ENCODE data around the gene COL6A2. TPM values are rescaled to one million over a fixed set of nuclear protein-coding genes. Genes with fewer than 3 reads are reported as not detected.

COL6A2 gene
- total RNA-seq, 1 donor from 2014 or later: 378 TPM

DNA sequence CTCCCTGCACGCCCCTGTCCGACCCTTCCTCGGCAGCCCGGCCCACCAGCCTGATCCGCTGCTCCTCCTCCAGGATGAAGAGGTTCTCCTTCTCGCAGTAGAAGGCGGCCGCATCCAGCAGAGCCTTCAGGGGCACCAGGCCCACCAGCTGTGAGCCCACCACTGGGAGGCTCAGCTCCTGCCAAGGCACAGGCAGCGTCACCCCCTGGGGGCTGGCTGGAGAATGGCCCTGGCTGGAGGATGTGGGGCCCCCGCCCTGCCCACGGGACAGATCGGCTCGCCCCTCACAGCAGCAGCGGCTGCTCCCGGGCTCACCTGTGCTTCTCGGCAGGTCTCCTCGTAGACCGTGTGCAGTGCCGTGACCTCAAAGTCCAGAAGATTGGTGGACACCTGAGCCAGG, 52.2 kb downstream of the COL6A2 start:
- Mint-ChIP-seq H3K27me3 (ENCODE audit: unreplicated experiment) (no peaks in the 10 kb centered on the region), H3K9me3 (ENCODE audit: unreplicated experiment) (no peaks in the 10 kb centered on the region), H3K27ac (ENCODE audit: unreplicated experiment) (no peak overlapping the region), H3K4me1 (ENCODE audit: unreplicated experiment) (no peaks in the 10 kb centered on the region), H3K36me3 (ENCODE audit: low read depth, unreplicated experiment) (peaks cover 5% of the 10 kb centered on the region), H3K4me3 (ENCODE audit: unreplicated experiment) (no peak overlapping the region)
- TF ChIP-seq, protein P1, sequence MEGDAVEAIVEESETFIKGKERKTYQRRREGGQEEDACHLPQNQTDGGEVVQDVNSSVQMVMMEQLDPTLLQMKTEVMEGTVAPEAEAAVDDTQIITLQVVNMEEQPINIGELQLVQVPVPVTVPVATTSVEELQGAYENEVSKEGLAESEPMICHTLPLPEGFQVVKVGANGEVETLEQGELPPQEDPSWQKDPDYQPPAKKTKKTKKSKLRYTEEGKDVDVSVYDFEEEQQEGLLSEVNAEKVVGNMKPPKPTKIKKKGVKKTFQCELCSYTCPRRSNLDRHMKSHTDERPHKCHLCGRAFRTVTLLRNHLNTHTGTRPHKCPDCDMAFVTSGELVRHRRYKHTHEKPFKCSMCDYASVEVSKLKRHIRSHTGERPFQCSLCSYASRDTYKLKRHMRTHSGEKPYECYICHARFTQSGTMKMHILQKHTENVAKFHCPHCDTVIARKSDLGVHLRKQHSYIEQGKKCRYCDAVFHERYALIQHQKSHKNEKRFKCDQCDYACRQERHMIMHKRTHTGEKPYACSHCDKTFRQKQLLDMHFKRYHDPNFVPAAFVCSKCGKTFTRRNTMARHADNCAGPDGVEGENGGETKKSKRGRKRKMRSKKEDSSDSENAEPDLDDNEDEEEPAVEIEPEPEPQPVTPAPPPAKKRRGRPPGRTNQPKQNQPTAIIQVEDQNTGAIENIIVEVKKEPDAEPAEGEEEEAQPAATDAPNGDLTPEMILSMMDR (IDR thresholded peaks at IDR 0.05; ENCODE audit: unreplicated experiment): no peak
- no peak for DNase-seq (ENCODE audit: low spot score)

GRCh38 chr21:46150491-46151121, 52.7 kb downstream of the COL6A2 start:
- no peaks in the 10 kb centered on the region for H3K4me1 Mint-ChIP-seq (ENCODE audit: unreplicated experiment)
- H3K9me3 Mint-ChIP-seq (ENCODE audit: unreplicated experiment): no peaks in the 10 kb centered on the region
- DNase-seq (ENCODE audit: low spot score): no peak
- H3K36me3 Mint-ChIP-seq (ENCODE audit: low read depth, unreplicated experiment): peaks cover 5% of the 10 kb centered on the region
- no peaks in the 10 kb centered on the region for H3K27me3 Mint-ChIP-seq (ENCODE audit: unreplicated experiment)
- TF ChIP-seq, protein P1 (IDR thresholded peaks at IDR 0.05; ENCODE audit: unreplicated experiment): no peak
- H3K27ac Mint-ChIP-seq (ENCODE audit: unreplicated experiment): no peak overlapping the region
- no peak overlapping the region for H3K4me3 Mint-ChIP-seq (ENCODE audit: unreplicated experiment)

DNA sequence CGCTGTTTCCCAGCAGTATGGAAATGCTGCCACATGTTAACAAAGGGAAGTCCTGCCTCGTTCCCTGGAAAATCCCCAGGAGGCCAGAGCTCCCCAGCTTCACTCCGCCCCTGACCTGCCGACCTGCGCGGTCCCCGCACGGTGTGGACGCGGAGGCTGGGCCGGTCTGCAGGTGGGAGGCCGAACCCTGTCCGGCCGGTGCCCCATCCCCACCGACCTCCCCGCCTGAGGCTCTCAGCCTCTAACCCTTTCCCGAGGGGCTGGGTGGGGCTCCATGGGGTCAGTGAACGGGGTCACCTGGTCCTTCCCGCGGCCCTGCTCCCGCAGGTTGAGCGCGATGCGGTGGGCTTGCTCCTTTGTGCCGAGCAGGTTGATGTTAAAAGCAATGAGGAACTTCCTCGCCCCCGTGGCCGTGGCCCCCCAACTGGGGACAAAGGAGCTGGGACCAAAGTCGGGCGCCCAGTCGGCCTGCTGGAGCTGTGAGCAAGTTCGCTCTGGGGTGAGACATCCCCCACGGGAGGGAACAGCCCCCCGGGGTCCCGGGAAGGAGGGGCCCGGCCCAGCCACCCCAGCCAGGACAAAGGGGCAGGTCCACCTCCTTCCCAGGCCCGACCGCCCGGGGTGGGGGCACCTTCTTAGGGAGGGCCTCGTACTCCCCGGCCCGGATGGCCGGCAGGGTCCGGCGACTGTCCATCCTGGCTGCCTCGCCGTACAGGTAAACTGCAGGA, 53.5 kb downstream of the COL6A2 start:
- TF ChIP-seq, protein P1 (IDR thresholded peaks at IDR 0.05; ENCODE audit: unreplicated experiment): no peak
- DNase-seq (ENCODE audit: low spot score): no peak
- Mint-ChIP-seq H3K4me1 (ENCODE audit: unreplicated experiment) (no peaks in the 10 kb centered on the region), H3K27ac (ENCODE audit: unreplicated experiment) (no peak overlapping the region), H3K36me3 (ENCODE audit: low read depth, unreplicated experiment) (peaks cover 9% of the 10 kb centered on the region), H3K4me3 (ENCODE audit: unreplicated experiment) (no peak overlapping the region), H3K27me3 (ENCODE audit: unreplicated experiment) (no peaks in the 10 kb centered on the region), H3K9me3 (ENCODE audit: unreplicated experiment) (no peaks in the 10 kb centered on the region)

DNA sequence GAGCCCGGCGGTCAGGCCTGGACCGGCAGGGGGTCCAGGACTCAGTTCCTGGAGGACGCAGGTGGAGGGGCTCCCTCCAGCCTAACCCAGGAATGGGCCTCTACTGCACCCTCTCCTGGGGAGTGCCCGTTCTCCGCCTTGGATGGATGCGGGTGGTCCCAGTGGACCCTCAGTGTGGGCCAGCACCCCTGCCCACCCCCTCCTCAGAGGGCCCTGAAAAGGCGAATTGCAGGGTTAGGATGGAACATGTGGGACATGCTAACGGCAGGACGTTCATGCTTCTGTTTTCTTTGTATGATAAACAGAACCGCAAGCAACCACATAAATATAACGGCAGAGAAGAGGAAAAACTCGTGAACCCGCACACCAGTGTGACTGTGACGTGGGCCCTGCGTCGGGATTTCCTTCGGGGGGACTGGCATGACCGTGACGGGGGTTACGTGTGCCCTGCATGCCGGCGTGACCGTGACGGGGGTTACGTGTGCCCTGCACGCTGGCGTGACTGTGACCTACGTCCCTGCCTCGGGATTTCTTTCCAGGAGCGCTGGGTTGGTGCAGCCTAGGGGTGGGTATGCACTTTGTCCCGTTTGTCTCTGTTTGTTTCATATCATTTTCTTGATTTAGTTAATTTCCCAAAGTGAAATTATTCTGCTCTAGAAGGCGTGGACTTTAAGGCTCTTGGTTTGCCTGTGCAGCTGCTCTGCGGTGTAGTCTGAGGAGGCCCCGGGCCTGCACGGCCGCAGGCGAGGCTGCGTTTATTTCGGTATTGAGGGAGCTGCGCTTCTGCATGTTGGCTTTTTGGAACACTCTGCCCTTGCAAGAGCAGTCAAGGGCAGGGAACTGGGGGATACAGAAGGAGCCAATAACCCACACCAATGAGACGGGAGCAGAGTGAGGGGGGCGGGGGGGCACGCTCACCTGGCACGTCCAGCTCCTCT, 54.3 kb downstream of the COL6A2 start:
- Mint-ChIP-seq H3K27ac (ENCODE audit: unreplicated experiment) (no peak overlapping the region), H3K36me3 (ENCODE audit: low read depth, unreplicated experiment) (peaks cover 9% of the 10 kb centered on the region), H3K4me3 (ENCODE audit: unreplicated experiment) (no peak overlapping the region), H3K4me1 (ENCODE audit: unreplicated experiment) (no peaks in the 10 kb centered on the region), H3K27me3 (ENCODE audit: unreplicated experiment) (no peaks in the 10 kb centered on the region), H3K9me3 (ENCODE audit: unreplicated experiment) (no peaks in the 10 kb centered on the region)
- TF ChIP-seq, protein P1 (IDR thresholded peaks at IDR 0.05; ENCODE audit: unreplicated experiment): no peak
- DNase-seq (ENCODE audit: low spot score): no peak
